ENCODE data around the gene VPS9D1.

VPS9D1 gene

DNA sequence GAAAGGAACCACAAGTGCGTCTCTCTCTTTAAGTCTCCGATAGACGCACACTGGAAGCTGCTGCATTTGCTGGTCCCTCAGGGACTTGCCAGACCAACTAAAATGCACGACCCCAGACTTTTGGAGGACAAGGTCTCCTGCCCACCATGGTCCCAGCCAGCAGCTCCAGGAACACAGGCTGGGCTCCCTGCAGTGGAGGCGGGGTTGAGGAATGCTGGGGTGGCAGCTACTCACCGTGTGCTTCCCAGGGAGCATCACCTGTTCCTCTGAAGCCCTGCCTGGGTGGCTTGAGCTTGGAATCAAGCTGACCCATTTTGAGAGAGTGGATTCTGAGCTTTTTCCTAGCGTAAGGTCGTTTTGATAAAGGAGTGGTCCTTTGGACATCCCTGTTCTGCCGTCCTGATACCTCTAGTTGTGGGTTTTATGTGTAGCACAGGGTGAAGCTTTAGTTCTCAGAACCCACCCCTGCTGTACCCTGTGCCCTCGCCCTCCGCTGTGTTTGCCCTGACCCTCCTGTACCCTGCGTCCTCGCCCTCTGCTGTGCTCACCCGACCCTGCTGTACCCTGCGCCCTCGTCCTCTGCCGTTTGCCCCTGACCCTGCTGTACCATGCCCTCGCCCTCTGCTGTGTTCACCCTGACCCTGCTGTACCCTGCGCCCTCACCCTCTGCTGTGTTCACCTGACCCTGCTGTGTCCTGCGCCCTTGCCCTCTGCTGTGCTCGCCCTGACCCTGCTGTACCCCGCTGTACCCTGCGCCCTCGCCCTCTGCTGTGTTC lies 11.6 kb upstream of the VPS9D1 start:
- no peak for DNase-seq

DNA sequence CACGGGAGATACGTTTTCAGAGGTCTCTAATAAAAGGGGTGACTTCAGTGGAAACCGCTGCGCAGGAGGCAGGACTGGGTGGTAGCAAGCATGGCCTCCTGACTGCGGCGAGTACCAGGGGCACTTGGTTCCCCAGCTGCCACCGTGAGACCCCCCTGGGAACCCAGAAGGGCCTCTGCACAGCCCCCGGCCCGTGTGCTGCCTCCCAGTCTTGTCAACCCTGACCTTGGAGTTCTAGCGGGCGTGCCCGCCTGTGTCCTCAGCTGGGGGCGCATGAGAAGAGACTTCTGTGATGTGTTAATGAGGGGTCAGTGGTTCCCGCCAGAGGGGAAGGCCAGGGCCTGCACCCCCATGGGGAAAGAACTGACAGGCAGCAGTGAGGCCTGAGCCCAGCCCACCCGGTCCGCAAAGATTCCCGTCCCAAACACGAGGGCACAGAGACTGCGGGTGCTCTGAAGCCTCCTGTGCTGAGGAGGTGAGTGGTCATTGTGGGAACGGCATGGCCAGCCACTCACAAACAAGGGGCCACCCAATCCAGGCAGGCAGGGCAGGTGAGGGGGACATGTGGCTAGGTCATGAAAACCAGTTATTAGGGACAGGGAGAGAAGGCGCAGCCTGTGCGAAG lies 10.0 kb upstream of the VPS9D1 start:
- no peak for DNase-seq

DNA sequence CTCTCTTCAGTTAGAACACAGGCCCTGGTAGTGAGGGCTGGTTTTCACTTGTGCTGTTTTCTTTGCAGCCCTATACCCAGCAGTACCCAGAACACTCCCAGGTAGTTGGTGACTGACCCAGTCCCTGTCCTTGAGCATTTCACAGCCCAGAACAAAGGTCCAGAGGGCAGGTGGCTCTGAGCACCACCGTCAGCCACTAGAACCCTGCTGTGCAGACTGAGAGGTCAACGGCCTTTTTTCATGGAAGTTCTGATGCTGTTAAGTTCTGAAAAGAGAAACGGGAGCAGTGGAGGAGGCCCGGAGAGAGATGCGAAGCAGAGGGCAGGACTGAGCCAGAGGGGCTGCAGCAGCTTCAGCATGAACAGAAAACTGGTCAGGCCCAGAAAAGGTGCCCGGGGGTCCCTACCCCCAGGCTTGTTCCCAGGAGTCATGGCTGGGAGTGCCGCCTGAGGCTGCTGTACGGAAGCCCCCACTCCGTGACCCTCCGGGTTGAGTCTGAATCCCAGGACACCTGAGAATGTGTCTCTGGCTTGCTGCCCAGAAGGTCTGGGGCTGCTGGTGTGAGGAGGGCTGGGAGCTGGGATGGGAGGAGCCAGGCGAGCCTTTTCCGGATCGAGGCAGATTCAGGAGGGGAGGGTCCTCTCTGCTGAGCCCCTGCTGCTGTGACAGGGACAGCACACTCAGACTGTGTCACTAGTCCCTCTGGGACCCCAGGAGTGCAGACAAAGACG lies 9.3 kb upstream of the VPS9D1 start:
- no peak for DNase-seq

DNA sequence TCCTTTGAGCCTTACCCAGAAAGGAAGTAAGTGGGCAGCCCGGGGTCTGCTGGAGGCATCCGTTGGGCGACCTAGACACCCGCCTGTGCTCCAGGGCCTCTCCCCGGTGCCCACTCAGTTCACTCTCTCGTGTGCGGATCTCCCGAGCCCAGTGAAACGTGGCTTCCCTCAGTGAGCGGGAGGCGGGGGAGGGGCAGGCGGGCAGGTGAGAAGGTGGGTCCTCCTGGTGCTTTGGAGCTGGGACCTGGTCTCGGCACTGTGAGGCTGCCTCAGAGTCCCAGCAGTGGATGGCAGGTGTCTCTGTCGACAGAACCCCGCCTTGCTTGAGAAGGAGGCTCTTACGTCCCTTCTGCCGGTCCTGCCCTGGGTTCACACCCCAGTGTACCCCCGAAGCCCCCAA lies 8.6 kb upstream of the VPS9D1 start:
- DNase-seq: no peak

DNA sequence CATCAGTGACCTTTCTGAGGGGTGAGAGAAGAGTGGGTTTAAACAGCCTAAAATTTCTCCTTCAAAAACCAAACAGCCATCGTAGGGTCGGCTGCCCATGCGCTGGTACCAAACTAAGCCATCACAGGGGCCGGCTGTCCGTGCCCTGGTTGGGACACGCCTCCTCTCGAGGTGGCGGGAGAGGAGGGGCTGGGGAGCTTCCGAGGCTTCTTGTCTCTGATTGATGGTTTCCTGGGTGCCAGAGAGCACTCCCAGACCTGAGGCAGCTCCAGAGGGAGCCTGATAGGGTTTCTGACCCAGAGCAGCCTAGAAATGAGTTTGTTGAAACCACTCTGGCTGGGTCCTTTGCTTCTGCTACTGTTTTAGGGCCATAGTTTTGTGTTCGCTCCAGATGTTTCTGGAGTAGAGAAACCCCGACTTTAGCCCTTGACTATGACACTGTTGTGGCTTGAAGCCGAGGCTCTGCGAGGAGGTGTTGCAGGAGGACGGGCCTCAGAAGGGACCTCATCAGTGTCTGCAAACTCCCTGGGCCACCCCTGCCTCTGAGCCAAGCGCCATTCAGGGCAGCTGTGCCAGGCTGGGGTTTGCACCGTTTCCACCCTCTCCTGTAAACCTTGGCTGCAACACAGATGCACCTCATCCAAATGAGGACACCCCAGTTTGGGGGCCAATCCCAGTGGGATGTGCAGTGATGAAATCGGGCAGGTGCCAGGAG lies 6.9 kb upstream of the VPS9D1 start:
- no peak for DNase-seq

DNA sequence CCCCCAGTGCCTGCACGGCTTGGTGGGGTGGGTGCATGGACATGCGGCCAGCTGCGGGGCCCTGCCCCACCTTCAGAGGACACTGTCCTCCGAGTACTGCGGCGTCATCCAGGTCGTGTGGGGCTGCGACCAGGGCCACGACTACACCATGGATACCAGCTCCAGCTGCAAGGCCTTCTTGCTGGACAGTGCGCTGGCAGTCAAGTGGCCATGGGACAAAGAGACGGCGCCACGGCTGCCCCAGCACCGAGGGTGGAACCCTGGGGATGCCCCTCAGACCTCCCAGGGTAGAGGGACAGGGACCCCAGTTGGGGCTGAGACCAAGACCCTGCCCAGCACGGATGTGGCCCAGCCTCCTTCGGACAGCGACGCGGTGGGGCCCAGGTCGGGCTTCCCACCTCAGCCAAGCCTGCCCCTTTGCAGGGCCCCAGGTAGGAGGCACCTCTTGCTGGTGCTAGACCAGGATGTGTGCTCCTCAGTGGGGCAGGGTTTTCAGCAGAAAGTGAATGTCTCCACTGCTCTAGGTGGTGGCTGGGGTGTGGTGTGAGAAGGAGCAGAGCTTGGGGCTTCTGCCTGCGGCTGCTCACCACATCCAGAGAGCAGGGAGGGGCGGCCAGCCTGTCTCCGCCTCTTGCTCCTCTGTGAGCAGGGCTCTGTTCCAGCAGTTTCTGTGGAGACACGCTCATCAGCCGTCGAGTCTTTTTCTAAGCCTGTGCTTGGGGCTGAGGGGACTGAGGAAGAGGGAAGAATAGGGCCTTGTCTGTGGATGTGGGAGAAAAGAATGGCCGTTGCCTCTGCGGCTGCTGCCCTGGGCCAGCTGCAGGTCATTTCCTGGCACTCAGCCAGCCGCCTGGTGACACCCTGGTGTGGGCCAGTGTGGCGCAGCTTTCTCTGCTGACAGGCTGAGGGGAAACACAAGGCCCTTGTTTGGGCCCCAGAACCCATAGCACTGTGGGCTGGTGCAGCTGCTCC lies 2.9 kb upstream of the VPS9D1 start:
- DNase-seq: no peak

DNA sequence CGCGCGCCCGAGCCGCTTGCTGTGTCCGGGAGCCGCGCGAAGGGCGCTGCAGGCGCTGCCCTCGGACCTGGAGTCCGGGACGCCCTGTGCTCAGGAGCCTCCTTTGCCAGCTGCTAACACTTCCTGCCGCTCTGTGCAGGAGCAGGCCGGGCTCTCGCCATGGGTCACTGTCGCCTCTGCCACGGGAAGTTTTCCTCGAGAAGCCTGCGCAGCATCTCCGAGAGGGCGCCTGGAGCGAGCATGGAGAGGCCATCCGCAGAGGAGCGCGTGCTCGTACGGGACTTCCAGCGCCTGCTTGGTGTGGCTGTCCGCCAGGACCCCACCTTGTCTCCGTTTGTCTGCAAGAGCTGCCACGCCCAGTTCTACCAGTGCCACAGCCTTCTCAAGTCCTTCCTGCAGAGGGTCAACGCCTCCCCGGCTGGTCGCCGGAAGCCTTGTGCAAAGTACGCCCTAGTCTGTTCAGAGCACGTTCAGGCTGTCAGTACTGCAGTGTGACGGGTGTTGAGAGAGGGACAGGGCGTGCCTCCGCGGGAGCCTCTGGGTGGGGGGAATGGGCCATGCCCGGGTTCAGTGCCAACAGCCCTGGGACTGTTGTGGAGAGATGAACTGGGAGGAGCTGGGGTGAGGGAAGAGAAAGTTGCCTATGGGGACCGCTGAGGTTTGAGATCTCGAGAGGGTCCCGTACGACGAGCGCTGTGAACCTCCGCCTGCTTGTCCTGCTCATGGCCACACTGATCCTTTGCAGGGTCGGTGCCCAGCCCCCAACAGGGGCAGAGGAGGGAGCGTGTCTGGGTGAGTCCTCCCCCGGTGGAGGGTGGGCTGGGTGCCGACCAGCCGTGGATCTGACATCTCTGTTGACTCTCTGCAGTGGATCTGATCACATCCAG lies 1.9 kb upstream of the VPS9D1 start:
- no peak for DNase-seq

DNA sequence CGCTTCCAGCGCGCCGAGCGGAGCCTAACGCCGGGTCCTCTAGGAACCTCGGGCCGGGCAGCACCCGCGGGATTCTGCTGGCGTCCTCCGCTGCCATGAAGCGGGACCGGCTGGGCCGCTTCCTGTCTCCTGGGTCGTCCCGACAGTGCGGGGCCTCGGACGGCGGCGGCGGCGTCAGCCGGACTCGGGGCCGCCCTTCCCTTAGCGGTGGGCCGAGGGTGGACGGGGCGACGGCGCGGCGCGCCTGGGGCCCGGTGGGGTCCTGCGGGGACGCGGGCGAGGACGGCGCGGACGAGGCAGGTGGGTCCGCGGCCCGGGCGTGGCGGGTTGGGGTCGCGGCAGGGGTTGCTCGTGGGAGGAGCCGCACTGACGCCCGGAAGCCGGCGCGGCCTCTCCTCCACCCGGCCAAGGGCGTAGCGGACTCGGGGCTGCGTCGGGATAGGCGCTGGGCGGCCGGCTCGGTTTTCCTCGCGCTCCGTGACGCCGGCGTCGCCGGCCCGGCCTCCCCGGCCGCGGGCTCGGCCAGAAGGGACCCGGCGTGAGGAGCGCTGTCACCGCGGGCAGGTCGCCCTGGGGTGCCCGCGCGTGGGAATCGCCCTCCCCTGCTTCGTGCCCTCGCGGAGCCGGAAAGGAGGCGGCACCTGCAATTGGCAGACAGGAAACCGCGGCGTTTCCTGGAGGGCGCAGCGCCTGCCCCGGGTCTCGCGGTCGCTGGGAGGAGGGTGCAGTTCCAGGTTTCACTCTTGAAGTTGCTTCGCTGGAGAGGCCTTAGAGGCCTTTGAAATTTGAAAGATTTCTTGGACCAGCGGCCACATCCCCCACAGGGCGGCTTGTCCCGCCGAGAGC lies 1.1 kb upstream of the VPS9D1 start:
- no peak for DNase-seq

DNA sequence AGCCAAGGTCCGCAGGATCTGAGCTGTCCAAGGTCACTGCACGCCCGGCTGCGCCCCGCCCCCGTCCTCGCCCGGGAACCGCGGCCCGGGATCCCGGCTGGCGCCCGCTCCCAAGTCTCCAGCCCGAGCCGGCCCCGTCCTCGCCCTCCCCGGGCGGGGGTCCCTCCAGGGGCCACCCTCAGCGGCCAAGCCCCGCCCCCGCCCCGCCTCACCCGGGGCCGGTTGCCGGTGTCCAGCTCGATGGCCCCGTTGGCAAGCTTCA lies 216 bp downstream of the VPS9D1 start:
- no peak for DNase-seq

DNA sequence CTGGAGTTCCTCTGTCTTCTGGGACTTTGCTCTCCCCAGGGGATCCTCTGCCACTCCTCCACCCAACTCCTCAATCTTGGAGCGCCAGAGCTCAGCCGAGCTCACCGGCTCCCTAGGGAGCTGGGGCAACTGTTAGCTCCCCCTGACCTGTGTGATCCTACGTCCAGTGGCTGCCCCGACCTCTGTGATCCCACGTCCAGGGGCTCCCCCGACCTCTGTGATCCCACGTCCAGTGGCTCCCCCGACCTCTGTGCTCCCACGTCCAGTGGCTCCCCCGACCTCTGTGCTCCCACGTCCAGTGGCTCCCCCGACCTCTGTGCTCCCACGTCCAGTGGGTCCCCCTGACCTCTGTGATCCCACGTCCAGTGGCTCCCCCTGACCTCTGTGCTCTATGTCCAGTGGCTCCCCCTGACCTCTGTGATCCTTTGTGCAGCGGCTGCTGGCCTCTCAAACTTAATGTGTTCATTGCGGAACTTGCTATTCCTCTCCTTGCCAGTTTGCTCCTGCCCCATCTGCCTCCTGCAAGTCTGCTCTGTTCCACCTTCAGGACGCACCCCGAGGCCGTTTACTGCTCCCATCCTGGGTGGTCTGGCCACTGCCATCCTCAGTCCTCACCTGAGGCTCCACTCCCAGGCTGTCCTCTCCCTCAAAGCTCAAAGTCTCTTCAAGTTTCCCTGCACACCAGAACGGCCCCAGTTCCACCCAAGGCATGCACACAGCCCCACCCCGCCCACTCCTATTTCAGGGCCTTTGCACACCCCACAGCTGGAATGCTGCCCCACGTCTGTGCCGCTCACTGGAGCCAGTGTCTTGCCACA lies 2.8 kb downstream of the VPS9D1 start:
- DNase-seq: no peak

DNA sequence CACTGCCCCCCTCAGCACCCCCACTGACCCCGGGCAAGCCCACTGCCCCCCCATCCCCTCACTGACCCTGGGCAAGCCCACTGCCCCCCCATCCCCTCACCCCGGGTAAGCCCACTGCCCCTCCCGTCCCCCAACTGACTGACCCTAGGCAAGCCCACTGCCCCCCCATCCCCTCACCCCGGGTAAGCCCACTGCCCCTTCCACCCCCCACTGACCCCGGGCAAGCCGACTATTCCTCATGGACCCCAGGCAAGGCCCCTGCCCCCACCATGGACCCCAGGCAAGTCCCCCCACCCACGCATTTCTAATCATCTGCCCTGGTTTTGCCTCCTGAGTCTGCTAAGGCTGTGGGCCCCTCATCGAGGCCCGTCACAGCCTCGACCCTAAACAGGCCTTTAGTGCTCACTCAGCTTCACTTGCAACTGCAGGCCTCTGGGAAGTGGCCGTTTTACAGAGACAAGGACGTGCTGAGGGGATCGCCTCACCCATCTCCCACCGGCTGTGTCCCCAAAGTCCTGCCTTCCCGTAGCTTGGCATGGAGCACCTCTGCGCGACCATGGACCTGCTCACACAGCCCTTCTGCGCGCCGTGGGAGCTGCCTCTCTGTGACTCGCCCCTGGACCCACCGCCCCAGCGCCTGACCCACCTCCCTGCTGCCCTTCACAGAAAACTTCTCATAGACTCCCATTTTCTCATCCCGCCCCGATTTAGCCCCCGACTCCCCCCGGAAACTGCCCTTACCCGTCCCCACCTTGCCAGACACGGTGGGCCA lies 3.6 kb downstream of the VPS9D1 start:
- DNase-seq: no peak

DNA sequence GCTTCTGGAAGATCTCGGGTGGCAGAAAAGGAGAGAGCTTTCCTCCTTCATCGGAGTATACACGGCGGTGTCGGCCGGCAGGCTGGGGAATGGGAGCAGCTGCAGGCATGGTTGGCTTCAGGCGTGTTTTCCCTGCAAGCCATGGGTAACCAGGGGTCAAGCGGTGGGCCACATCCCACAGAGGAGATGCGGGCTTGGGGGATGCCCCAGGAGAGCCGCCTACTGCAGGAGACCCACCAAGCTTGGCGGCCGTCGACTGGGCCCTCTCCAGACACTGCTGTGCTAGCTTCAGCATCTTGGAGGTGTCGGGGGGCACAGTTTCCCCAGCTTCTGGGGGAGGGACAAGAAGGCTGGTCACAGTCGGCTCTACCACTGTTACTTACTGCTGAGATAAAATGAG lies 4.2 kb downstream of the VPS9D1 start:
- DNase-seq: no peak

DNA sequence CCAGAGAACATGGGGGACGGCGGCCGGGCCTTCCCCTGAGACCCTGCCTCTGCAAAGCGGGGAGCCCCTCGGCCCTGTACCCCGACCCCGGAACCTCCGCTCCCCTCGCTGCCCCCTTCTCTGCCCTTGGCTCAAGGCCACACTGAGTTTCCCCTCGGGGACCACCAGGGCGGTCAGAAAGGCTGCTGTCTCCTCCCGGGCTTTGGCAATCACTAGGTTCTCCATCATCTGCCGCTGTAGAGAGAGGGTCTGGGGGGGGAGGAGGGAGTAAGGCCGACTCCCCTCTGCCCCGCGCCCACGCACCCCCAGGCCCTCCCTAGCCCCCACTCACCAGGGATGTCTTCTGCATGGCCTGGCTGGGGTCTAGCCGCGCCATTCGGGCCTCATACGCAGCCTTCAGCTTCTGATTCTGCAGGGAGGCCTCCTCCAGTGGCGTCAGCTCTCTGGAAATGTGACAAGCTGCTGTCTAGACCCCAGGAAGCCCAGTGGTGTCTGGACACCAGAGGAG lies 8.4 kb downstream of the VPS9D1 start:
- no peak for DNase-seq

DNA sequence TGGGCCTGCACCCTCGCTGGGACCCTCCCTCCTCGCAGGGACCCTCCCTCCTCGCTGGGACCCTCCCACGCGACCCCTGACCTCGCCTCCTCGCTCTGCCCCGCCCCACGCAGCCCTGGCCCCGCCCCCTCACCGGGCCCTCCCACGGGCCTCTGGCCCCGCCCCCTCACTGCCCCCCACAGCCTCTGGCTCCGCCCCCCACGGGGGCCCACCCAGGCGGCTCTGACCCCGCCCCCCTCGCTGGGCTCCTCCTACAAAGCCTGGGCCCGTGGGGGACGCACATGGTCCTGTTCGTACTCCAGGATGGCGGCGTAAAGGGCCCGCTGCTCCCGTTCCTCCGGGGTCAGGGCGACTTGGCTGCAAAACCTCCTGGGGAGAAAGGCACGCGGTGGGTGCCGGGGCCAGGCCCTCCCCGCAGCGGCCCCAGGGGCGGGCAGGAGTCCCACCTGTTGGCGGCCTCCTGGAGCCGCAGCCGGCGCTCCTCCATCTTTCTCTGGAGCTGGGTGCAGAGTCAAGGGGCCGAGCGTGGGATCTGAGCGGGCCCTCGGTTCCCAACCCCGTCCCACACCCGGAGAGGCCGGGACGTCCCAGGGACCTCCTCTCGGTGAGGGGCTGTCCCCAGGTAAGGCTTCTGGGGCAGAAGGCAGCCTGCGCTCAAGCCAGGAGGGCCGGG lies 9.0 kb downstream of the VPS9D1 start:
- DNase-seq: peak; percentile 23

DNA sequence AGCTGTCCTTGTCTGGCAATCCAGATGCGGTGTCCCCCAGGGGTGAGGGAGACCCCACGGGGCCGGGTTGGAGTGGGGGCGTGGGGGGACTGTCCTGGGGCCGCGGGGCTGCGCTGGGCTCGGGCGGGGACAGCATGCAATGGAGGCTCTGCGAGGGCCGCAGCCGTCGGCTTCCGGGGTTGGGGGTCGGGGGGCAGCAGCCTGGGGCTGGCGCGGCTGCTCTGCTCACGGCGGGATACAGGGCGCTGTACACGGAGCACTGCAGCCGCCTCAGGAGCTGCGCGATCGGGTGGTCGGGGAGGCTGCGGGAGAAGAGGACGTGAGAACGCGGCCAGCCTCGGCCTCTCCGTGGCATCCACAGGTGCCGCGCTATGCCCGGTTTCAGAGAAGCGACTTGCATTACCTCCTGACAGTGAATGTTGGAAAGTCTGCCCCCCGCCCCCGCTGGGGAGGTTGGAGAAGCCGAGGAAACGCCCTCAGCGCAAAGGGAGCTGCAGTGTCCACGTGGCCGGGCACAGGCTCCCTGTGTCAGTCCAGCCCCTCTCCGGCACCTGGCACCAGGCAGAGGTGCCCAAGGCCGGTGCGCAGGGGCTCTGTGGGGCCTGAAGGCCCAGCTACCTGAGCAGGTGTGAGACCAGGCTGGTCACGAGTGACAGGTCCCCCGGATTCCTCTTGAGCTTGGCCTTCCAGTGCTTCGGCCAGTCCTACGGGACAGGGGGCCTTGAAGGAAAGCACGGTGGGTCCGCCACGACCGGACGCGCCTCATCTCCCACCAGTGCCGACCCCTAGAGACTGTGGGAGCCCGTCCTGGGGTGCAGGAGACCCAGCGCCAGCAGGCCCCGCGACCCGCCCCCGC lies 9.8 kb downstream of the VPS9D1 start:
- no peak for DNase-seq

DNA sequence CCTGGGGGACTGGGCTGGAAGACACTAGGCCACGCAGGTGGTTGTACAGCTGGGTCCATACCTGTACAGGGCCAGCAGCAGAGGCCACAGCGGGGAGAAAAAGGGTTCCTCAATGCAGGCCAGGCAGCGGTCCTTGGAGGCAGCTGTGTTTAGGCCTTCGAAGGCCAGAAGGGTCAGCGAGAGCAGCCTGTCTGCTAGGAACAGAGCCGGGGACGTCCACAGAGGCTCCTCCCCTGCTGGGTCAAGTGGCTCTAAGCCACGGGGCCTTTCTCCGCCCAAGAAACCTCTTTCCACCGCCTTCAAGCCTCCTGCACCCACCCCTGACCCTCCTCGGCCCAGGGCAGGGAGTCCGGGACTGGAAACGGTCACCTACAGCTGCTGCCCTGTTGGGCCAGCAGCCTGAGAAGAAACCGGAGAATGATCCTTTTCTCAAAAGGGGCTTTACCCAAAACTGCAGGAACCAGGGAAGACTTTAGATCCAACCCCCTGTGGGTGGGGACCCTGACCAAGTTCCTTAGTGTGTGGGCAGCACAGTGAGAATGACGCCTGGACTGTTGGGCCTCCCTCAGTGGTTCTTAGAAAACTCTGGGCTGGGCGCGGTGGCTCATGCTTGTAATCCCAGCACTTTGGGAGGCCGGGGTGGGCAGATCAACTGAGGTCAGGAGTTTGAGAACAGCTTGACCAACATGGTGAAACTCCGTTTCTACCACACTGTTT lies 10.8 kb downstream of the VPS9D1 start:
- DNase-seq: no peak

Measured in NCI-H1694 (cell line).